ENCODE measurements around the gene GOLGA2.
"Not testable (repeated sequence)": the region's sequence is repeated elsewhere in the genome, so short reads cannot be mapped to it uniquely, and the experiment has no call there.

GOLGA2 gene

DNA sequence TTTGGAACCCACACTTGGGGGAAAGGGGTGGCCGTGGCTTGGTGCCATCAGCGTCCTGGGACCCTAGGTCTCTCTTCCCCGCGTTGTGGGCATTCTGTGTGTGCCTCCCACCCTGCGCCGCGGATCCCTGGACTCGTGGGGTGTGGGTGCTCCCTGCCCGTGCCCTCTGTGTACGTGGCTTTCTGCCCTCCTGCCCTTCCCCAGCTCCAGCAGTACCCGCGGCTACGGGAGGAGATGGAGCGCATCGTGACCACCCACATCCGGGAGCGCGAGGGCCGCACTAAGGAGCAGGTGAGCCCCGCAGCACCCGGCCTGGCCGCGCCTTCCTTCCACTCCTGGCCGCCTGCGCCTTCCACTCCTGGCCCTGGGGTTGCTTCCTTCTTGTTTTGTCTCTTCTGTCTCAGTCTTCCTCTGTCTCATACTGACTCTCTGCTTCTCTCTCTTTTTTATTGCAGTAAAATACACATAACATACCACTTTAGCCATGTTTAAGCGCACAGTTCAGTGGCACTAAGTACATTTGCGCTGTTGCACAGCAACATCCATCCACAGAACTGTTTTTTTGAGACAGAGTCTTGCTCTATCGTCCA, 41.9 kb downstream of the GOLGA2 start:
- DNase-seq (ENCODE audit: low read depth) = no peak
- TF ChIP-seq, protein P1, sequence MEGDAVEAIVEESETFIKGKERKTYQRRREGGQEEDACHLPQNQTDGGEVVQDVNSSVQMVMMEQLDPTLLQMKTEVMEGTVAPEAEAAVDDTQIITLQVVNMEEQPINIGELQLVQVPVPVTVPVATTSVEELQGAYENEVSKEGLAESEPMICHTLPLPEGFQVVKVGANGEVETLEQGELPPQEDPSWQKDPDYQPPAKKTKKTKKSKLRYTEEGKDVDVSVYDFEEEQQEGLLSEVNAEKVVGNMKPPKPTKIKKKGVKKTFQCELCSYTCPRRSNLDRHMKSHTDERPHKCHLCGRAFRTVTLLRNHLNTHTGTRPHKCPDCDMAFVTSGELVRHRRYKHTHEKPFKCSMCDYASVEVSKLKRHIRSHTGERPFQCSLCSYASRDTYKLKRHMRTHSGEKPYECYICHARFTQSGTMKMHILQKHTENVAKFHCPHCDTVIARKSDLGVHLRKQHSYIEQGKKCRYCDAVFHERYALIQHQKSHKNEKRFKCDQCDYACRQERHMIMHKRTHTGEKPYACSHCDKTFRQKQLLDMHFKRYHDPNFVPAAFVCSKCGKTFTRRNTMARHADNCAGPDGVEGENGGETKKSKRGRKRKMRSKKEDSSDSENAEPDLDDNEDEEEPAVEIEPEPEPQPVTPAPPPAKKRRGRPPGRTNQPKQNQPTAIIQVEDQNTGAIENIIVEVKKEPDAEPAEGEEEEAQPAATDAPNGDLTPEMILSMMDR (IDR thresholded peaks at IDR 0.05; ENCODE audit: control insufficient read depth, extremely low read depth, insufficient read depth) = no peak
- H3K4me3 ChIP-seq (ENCODE audit: low read depth, low read length) = no peak overlapping the region

DNA sequence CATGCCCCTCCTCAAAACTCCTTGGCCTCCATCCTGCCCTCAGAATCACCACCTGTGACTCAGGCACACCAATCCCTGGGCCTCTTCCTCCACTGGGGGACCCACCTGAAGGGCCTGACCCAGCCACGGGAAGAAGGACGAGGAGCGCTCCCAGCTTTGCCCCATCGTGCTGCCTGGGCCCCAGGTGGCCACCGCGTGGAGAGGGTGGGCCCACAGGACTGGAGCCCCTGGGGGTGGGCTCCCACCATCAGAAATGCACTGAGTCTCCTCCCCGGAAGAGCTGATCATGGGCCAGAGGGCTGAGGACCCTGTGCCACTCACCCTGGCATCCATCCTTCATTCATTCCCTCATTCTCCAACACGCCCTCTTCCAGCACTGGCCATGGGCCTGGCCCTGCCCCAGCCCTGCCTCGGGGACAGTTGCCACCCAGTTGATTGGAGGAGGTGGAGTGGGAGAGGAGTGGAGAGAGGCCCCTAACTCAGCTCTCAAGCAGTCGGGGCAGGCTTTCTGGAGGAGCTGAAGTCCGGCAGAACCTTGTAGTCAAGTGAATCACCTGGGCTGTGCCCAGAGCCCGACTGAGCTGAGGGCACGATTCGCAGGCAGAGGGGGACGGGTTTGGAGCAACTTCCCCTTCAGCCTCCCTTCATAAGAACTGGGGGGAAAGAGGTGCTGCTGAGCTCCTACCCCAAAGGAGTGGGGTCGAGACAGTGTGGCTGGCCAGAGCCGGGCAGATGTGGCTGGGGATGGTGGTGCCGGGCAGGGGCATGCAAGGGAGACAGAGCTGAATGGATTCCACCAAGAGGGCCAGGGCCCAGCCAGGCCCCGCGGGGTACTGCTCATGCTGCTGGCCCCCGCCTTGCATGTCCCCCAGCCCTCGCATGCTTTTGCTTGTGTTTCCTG, 43.0 kb downstream of the GOLGA2 start:
- H3K4me3 ChIP-seq (ENCODE audit: low read depth, low read length) = no peak overlapping the region
- no peak for DNase-seq (ENCODE audit: low read depth)
- TF ChIP-seq, protein P1 (IDR thresholded peaks at IDR 0.05; ENCODE audit: control insufficient read depth, extremely low read depth, insufficient read depth) = no peak

DNA sequence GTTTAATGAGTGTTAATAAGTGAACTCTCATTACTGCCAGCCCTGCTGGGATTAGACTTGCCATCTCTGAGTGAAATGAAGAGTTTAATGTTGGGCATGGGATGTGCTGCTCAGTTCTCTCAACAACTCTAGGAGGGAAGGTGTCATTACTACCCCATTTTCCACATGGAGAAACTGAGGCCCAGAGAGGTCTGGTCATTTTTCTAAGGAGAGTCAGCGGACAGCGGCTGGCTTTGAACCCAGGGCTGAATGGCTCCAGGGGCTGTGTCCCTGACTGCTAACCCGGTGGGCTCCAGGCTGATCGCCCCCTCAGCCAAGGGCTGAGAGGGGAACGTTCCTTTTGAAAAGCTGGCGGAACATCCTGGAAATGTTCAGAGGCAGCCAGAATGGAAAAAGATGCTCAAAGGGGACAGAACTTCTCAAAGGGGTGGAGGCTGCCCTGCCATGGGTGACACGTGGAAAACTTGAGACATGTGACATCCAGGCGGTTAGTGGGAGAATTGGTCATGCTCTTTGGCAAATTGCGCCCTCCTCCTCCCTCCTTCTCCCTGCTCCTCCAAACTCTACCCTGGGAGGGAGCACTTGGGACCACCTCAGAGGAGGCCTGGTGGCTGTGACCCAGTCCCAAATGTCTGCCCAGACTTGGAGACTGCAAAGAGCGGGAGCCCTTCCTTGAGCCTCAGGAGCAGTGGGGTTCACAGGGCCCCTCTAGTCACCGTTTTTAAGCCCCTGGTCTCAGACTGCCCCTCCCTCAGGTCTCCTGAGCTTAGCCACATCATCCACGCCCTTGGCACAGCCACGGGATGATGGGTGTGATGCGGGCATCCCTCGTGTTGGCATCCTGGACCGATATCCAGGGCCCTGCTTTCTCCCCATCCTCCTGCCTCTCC, 43.9 kb downstream of the GOLGA2 start:
- TF ChIP-seq, protein P1 (IDR thresholded peaks at IDR 0.05; ENCODE audit: control insufficient read depth, extremely low read depth, insufficient read depth) = no peak
- H3K4me3 ChIP-seq (ENCODE audit: low read depth, low read length) = no peak overlapping the region
- no peak for DNase-seq (ENCODE audit: low read depth)

DNA sequence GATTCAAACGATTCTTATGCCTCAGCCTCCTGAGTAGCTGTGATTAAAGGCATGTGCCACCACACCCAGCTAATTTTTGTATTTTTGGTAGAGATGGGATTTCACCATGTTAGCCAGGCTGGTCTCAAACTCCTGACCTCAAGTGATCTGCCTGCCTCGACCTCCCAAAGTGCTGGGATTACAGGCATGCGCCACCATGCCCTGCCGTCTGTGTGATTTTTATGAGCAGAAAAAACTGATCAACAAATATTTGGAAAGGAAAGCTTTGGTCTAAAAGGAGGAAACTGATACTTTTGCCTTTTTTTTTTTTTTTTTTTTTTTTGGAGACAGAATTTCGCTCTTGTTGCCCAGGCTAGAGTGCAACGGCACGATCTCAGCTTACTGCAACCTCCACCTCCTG, 44.9 kb downstream of the GOLGA2 start:
- not testable (repeated sequence) for H3K4me3 ChIP-seq (ENCODE audit: low read depth, low read length); DNase-seq (ENCODE audit: low read depth)

DNA sequence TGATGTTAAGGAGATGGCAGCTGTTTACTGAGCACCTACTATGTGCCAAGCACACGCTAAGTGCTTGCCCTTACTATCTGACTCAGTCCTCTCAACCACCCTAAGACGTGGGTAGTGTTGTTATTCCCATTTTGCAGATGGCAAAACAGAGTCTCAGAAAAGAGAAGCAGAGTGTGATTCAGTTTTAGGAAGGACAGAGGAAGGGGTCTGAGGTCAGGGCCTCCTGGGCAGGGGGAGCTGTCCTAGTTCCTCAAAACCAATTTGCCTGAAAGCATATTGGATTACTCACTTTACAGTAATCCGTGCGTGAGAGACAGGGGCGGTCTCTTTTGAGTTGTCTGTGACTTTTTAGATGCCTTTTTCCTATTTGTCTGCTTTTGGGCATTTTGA, 49.4 kb downstream of the GOLGA2 start:
- TF ChIP-seq, protein P1 (IDR thresholded peaks at IDR 0.05; ENCODE audit: control insufficient read depth, extremely low read depth, insufficient read depth) = no peak
- DNase-seq (ENCODE audit: low read depth) = no peak
- no peak overlapping the region for H3K4me3 ChIP-seq (ENCODE audit: low read depth, low read length)

DNA sequence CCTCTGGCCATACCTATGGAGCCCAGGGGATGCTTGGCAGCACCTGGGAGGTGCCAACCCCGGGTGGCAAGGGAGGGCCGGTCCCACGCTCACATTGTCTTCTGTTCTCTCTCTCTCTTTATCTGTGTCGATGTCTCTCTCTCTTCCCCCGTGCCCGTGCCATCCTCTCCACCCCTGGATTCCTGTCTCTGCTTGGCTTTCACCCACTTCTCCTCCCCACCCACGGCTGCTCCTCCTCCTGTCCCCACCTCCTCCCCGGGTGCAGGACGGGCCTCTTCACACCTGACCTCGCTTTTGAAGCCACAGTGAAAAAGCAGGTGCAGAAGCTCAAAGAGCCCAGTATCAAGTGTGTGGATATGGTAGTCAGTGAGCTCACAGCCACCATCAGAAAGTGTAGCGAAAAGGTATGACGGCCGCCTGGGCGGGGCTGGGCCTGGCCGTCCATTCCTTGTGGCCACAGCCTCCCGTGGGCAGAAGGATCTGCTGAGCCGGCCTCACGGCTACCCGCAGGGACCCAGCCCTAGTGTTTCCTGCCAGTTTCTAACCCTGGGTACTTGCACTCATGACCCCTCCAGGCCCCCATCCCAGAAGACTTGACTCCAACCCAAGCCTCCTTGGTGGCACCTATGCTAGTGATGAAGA, 49.9 kb downstream of the GOLGA2 start:
- no peak for DNase-seq (ENCODE audit: low read depth)
- no peak overlapping the region for H3K4me3 ChIP-seq (ENCODE audit: low read depth, low read length)
- TF ChIP-seq, protein P1 (IDR thresholded peaks at IDR 0.05; ENCODE audit: control insufficient read depth, extremely low read depth, insufficient read depth) = no peak

All from LNCaP clone FGC (cell line).